Smooth muscle cell (in vitro differentiated cells): ENCODE data around the gene WDTC1. TPM values are rescaled to one million over a fixed set of nuclear protein-coding genes. Genes with fewer than 3 reads are reported as not detected.

Experiments
- DNase-seq: peaks from one replicate; lab custom pipeline; 2025; ENCODE audit not compliant: unreplicated experiment; lab: John Stamatoyannopoulos, UW
- H2AFZ ChIP-seq: fragments of 200-600 bp; sonication (generic); 2 replicates; pipeline ENCODE4 v1.6.0; 2016; ENCODE audit warnings: antibody characterized with exemption, low read depth, mild to moderate bottlenecking
- H3F3A ChIP-seq: fragments of 200-600 bp; sonication (generic); 2 replicates; pipeline ENCODE4 v1.6.0; 2017; ENCODE audit warnings: antibody characterized with exemption, low read depth
- H3K27ac ChIP-seq: fragments of 200-600 bp; sonication (generic); 2 replicates; pipeline ENCODE4 v1.5.1; 2016; ENCODE audit warnings: low read depth, mild to moderate bottlenecking
- H3K27me3 ChIP-seq: fragments of 200-600 bp; sonication (generic); 2 replicates; pipeline ENCODE4 v1.6.1; 2016; ENCODE audit warnings: low read depth, mild to moderate bottlenecking
- H3K36me3 ChIP-seq: fragments of 200-600 bp; sonication (generic); 2 replicates; pipeline ENCODE4 v1.5.1; 2016; ENCODE audit warnings: low read depth
- H3K4me1 ChIP-seq: fragments of 200-600 bp; sonication (generic); 2 replicates; pipeline ENCODE4 v1.5.1; 2016; ENCODE audit warnings: low read depth
- H3K4me2 ChIP-seq: fragments of 200-600 bp; sonication (generic); 2 replicates; pipeline ENCODE4 v1.6.0; 2016; ENCODE audit warnings: mild to moderate bottlenecking
- H3K4me3 ChIP-seq: fragments of 200-600 bp; sonication (generic); 2 replicates; pipeline ENCODE4 v1.5.1; 2016; ENCODE audit warnings: mild to moderate bottlenecking
- H3K79me2 ChIP-seq: fragments of 200-600 bp; sonication (generic); 2 replicates; pipeline ENCODE4 v1.6.0; 2016; ENCODE audit warnings: low read depth, mild to moderate bottlenecking
- H3K9ac ChIP-seq: fragments of 200-600 bp; sonication (generic); 2 replicates; pipeline ENCODE4 v1.6.0; 2016; ENCODE audit warnings: low read depth
- H3K9me3 ChIP-seq: fragments of 200-600 bp; sonication (generic); replicated peaks from 2 replicates; pipeline ENCODE4 v1.5.1; 2016; ENCODE audit warnings: low read depth
- H4K20me1 ChIP-seq: fragments of 200-600 bp; sonication (generic); 2 replicates; pipeline ENCODE4 v1.6.0; 2016; ENCODE audit warnings: low read depth
- CTCF ChIP-seq: fragments of 200-600 bp; sonication (generic); IDR thresholded peaks from 2 replicates; pipeline ENCODE4 v1.5.1; 2017; ENCODE audit warnings: borderline replicate concordance, mild to moderate bottlenecking, antibody characterized with exemption; ENCODE audit not compliant: insufficient read depth, poor library complexity, severe bottlenecking
- WGBS: methylation state at CpG from one replicate; pipeline ENCODE4 v1.1.7; 2016; ENCODE audit warnings: low lambda C conversion rate; 5-methylcytosine and 5-hydroxymethylcytosine counted together
- polyA plus RNA-seq: library from polyadenylated mRNA; unstranded; fragments of >200 nt; fragmentation: Nextera tagmentation; extraction: Ambion mirVana; gene quantifications from 2 replicates; pipeline ENCODE4 v1.2.1, GENCODE V29; 2016
- total RNA-seq: library from RNA; depleted of rRNA; stranded (reverse); fragments of >200 nt; gene quantifications from 2 replicates; pipeline ENCODE4 v1.2.3, GENCODE V29; 2014

Gene WDTC1
- total and polyA plus RNA-seq, 2 experiments from 2014 or later, result 5.4 to 10.3 TPM

GRCh38 chr1:27306892-27307761, 72.7 kb downstream of the WDTC1 start:
- 71% methylated on average over 9 of the region's 11 CpGs for WGBS
- Histone ChIP-seq H3K27me3 (no peaks in the 10 kb centered on the region), H3K36me3 (no peaks in the 10 kb centered on the region), H3K9me3 (no peaks in the 10 kb centered on the region), H3F3A (no peaks in the 10 kb centered on the region), H3K4me1 (peaks cover 22% of the 10 kb centered on the region), H3K9ac (no peak overlapping the region), H3K4me3 (no peak overlapping the region), H2AFZ (no peak overlapping the region), H3K79me2 (no peaks in the 10 kb centered on the region), H4K20me1 (no peaks in the 10 kb centered on the region), H3K27ac (no peak overlapping the region), H3K4me2 (no peak overlapping the region)
- no peak for TF ChIP-seq CTCF
- DNase-seq, result no peak

GRCh38 chr1:27307874-27308598, 73.6 kb downstream of the WDTC1 start:
- peaks cover 22% of the 10 kb centered on the region for H3K4me1 ChIP-seq
- no peak overlapping the region for H2AFZ ChIP-seq
- H3F3A ChIP-seq, result no peaks in the 10 kb centered on the region
- H3K4me2 ChIP-seq, result no peak overlapping the region
- no peak overlapping the region for H3K9ac ChIP-seq
- H3K36me3 ChIP-seq, result no peaks in the 10 kb centered on the region
- TF ChIP-seq CTCF, result no peak
- DNase-seq, result no peak
- no peaks in the 10 kb centered on the region for H4K20me1 ChIP-seq
- H3K27ac ChIP-seq, result no peak overlapping the region
- no peak overlapping the region for H3K4me3 ChIP-seq
- 95% methylated on average over 6 of the region's 6 CpGs for WGBS
- H3K9me3 ChIP-seq, result no peaks in the 10 kb centered on the region
- H3K79me2 ChIP-seq, result no peaks in the 10 kb centered on the region
- no peaks in the 10 kb centered on the region for H3K27me3 ChIP-seq

GRCh38 chr1:27314169-27314568, 79.7 kb downstream of the WDTC1 start:
- H3K4me3 ChIP-seq, result no peak overlapping the region
- H3K36me3 ChIP-seq, result no peaks in the 10 kb centered on the region
- H3K27me3 ChIP-seq, result no peaks in the 10 kb centered on the region
- no peak overlapping the region for H2AFZ ChIP-seq
- TF ChIP-seq CTCF, result no peak
- no peak for DNase-seq
- WGBS, result 71% methylated on average over 3 of the region's 3 CpGs
- no peaks in the 10 kb centered on the region for H3F3A ChIP-seq
- no peaks in the 10 kb centered on the region for H3K4me1 ChIP-seq
- no peaks in the 10 kb centered on the region for H3K79me2 ChIP-seq
- H3K27ac ChIP-seq, result no peak overlapping the region
- H4K20me1 ChIP-seq, result no peaks in the 10 kb centered on the region
- H3K9me3 ChIP-seq, result no peaks in the 10 kb centered on the region
- H3K9ac ChIP-seq, result no peak overlapping the region
- no peak overlapping the region for H3K4me2 ChIP-seq
